Midbrain (tissue), 1 donor: ENCODE measurements around the gene CHN1.

ENCODE experiments used
- DNase-seq: peaks from one replicate; lab custom pipeline; 2025; lab: John Stamatoyannopoulos, UW

The CHN1 gene

GRCh38 chr2:174971868-174972781, 33.1 kb downstream of the CHN1 start:
- DNase-seq, result no peak

GRCh38 chr2:174970092-174970491, 35.1 kb downstream of the CHN1 start:
- no peak for DNase-seq

- no peak for DNase-seq
Measured at GRCh38 chr2:174969091-174969734, 36.0 kb downstream of the CHN1 start.

GRCh38 chr2:174967691-174968260, 37.4 kb downstream of the CHN1 start:
- no peak for DNase-seq

- no peak for DNase-seq
Measured at GRCh38 chr2:174967086-174967485, 38.1 kb downstream of the CHN1 start.

GRCh38 chr2:174965992-174966744, 39.0 kb downstream of the CHN1 start:
- DNase-seq, result peak; percentile 38

- DNase-seq, result no peak
Measured at GRCh38 chr2:174965551-174965950, 39.6 kb downstream of the CHN1 start.

- no peak for DNase-seq
Measured at GRCh38 chr2:174964404-174964803, 40.8 kb downstream of the CHN1 start.

GRCh38 chr2:174963437-174964400, 41.5 kb downstream of the CHN1 start:
- DNase-seq, result no peak

- DNase-seq, result no peak
Measured at GRCh38 chr2:174959787-174960186, 45.4 kb downstream of the CHN1 start.

GRCh38 chr2:174957050-174957449, 48.1 kb downstream of the CHN1 start:
- DNase-seq, result no peak

- DNase-seq, result no peak
Measured at GRCh38 chr2:174952607-174953006, 52.6 kb downstream of the CHN1 start.

- no peak for DNase-seq
Measured at GRCh38 chr2:174951745-174952144, 53.4 kb downstream of the CHN1 start.

GRCh38 chr2:174949988-174950687, 55.0 kb downstream of the CHN1 start:
- no peak for DNase-seq

GRCh38 chr2:174945601-174946260, 59.5 kb downstream of the CHN1 start:
- DNase-seq, result no peak

GRCh38 chr2:174939046-174939445, 66.1 kb downstream of the CHN1 start:
- no peak for DNase-seq

- DNase-seq, result no peak
Measured at GRCh38 chr2:174931724-174932123, 73.5 kb downstream of the CHN1 start.

GRCh38 chr2:174929786-174930185, 75.4 kb downstream of the CHN1 start:
- DNase-seq, result no peak

GRCh38 chr2:174925046-174925784, 80.0 kb downstream of the CHN1 start:
- no peak for DNase-seq
